RWPE2 (cell line): ENCODE data around the gene TNRC6B.

Experiments
- ATAC-seq: fragments of 200-7000 bp; cut with Tn5 transposase; 3 replicates; pipeline ENCODE4 v1.9.1; 2021; ENCODE audit warnings: low read depth
- DNase-seq: peaks from one replicate; pipeline ENCODE4 v3.0.0-alpha.2; 2020; ENCODE audit warnings: low spot score
- H3K27ac ChIP-seq: fragments of 450-650 bp; 2 replicates; pipeline ENCODE4 v1.5.1; 2017; ENCODE audit warnings: mild to moderate bottlenecking; ENCODE audit not compliant: poor library complexity, severe bottlenecking
- H3K27me3 ChIP-seq: fragments of 250-450 bp; sonication (Bioruptor Pico); 2 replicates; pipeline ENCODE4 v1.5.1; 2021; ENCODE audit warnings: mild to moderate bottlenecking, moderate library complexity; ENCODE audit not compliant: insufficient read depth, poor library complexity, severe bottlenecking
- H3K36me3 ChIP-seq: fragments of 250-450 bp; sonication (Bioruptor Pico); 2 replicates; pipeline ENCODE4 v1.5.1; 2020; ENCODE audit warnings: low read depth, mild to moderate bottlenecking, moderate library complexity
- H3K4me1 ChIP-seq: fragments of 250-450 bp; sonication (Bioruptor Pico); 2 replicates; pipeline ENCODE4 v1.5.1; 2021; ENCODE audit warnings: mild to moderate bottlenecking, moderate library complexity; ENCODE audit not compliant: insufficient read depth, poor library complexity, severe bottlenecking
- H3K4me3 ChIP-seq: fragments of 250-450 bp; sonication (Bioruptor Pico); 2 replicates; pipeline ENCODE4 v1.5.1; 2021; ENCODE audit warnings: mild to moderate bottlenecking, moderate library complexity; ENCODE audit not compliant: severe bottlenecking
- H3K9me3 ChIP-seq: fragments of 250-450 bp; sonication (Bioruptor Pico); 2 replicates; pipeline ENCODE4 v1.5.1; 2021; ENCODE audit warnings: mild to moderate bottlenecking, moderate library complexity; ENCODE audit not compliant: severe bottlenecking
- TF ChIP-seq, protein P1 (sequence below): fragments of 450-650 bp; IDR thresholded peaks from one replicate; pipeline ENCODE4 v1.5.1; 2017; ENCODE audit warnings: mild to moderate bottlenecking, moderate library complexity; ENCODE audit not compliant: poor library complexity, severe bottlenecking

TNRC6B gene

GRCh38 chr22:40281717-40282116 lies 104.0 kb downstream of the TNRC6B start:
- peak; percentile 17; the same call in 1 of the 3 replicates for ATAC-seq
- Histone ChIP-seq H3K9me3 (no peaks in the 10 kb centered on the region), H3K27ac (no peak overlapping the region), H3K4me1 (peaks cover 8% of the 10 kb centered on the region), H3K4me3 (no peak overlapping the region), H3K27me3 (no peaks in the 10 kb centered on the region), H3K36me3 (peaks cover 29% of the 10 kb centered on the region)
- TF ChIP-seq, protein P1, sequence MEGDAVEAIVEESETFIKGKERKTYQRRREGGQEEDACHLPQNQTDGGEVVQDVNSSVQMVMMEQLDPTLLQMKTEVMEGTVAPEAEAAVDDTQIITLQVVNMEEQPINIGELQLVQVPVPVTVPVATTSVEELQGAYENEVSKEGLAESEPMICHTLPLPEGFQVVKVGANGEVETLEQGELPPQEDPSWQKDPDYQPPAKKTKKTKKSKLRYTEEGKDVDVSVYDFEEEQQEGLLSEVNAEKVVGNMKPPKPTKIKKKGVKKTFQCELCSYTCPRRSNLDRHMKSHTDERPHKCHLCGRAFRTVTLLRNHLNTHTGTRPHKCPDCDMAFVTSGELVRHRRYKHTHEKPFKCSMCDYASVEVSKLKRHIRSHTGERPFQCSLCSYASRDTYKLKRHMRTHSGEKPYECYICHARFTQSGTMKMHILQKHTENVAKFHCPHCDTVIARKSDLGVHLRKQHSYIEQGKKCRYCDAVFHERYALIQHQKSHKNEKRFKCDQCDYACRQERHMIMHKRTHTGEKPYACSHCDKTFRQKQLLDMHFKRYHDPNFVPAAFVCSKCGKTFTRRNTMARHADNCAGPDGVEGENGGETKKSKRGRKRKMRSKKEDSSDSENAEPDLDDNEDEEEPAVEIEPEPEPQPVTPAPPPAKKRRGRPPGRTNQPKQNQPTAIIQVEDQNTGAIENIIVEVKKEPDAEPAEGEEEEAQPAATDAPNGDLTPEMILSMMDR, result no peak
- no peak for DNase-seq

DNA sequence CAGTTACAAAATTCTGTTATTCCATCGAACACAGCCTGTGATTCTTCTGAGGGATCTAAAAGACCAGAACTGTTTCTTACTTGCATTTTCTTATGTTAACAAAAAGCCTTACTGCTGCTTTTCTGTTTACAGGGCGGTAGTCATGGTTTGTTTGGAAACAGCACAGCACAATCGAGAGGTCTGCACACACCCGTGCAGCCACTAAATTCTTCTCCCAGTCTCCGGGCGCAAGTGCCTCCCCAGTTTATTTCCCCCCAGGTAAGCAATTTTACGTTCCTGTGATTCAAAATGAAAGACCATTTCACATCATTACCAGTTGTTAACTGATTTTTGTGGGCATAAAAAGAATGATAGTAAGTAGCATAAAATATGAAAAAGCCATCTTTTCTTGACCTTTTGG lies 107.8 kb downstream of the TNRC6B start:
- H3K4me1 ChIP-seq, result peaks cover 3% of the 10 kb centered on the region
- peaks cover 36% of the 10 kb centered on the region for H3K36me3 ChIP-seq

DNA sequence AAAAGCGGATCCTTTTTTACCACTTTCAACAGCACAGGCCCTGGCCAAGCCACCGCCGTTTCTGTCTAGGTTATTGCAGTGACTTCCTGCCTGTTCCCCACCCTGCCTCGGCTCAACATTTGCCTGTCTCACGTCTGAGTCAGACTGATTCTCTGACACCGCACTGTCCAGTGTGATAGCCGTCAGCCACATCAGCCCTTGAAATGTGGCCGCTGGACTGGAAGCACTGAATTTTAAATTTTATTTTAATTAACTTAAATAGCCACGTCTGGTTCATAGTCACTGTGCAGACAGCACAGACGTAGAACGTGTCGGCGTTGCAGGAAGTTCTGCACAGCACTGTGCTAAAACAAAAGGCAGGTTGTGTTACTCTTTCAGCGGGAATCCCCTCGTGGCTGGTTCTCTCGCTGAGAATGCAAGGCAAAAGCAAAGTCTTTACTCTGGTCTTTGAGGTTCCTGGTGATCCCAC lies 112.3 kb downstream of the TNRC6B start:
- Histone ChIP-seq H3K27ac (no peak overlapping the region), H3K27me3 (no peaks in the 10 kb centered on the region), H3K4me1 (no peaks in the 10 kb centered on the region), H3K9me3 (no peaks in the 10 kb centered on the region), H3K36me3 (peaks cover 28% of the 10 kb centered on the region), H3K4me3 (no peak overlapping the region)
- ATAC-seq (no peak), DNase-seq (no peak)
- TF ChIP-seq, protein P1, result no peak

More for the DNA sequence above, 107.8 kb downstream of the TNRC6B start:
- ATAC-seq (no peak), DNase-seq (no peak)
- Histone ChIP-seq H3K27me3 (no peaks in the 10 kb centered on the region), H3K27ac (no peak overlapping the region), H3K9me3 (no peaks in the 10 kb centered on the region), H3K4me3 (no peak overlapping the region)
- TF ChIP-seq, protein P1, result no peak

DNA sequence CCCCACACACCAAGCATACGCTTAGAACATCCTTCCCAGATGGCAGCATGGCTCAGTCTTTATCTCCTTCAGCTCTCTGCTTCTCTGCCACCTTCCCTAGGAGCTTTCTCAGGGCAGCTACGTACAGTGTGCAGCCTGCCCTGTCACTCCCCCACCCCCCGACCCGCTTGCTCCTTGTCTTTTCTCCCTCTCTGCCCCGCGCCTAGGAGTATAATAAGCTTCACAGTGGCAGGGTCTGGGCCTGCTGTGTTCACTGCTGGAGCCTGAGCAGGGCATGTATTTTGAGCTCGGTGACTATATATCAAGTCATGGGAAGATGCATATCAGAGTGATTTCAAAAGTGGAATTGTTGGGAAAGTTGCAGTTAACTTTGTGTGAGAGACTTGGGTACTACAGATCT lies 112.8 kb downstream of the TNRC6B start:
- DNase-seq (no peak), ATAC-seq (no peak)
- no peak overlapping the region for H3K27ac ChIP-seq
- peaks cover 23% of the 10 kb centered on the region for H3K36me3 ChIP-seq
- H3K4me1 ChIP-seq, result no peaks in the 10 kb centered on the region
- no peak overlapping the region for H3K4me3 ChIP-seq
- TF ChIP-seq, protein P1, result no peak
- H3K27me3 ChIP-seq, result no peaks in the 10 kb centered on the region
- H3K9me3 ChIP-seq, result no peaks in the 10 kb centered on the region

DNA sequence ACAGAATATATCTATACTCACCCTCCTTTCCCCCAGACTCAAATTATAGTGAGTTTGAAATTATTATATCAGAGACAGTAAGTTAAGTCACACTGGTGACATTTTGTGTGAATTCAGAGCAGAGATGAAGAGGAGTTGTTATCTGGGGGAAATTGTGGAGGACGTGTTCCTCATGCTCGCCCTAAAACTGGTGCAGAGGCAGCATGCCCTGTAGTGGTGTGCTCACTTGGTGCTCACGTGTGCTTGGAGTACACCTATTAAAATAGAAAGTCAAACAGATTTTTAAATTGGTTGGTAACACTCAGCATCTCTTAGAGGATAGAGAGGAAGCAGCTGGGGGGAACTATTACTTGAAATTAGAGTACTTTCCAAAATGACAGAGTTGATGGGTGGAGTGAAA lies 117.0 kb downstream of the TNRC6B start:
- DNase-seq, result no peak
- Histone ChIP-seq H3K9me3 (no peaks in the 10 kb centered on the region), H3K4me3 (no peak overlapping the region), H3K27me3 (no peaks in the 10 kb centered on the region), H3K36me3 (peaks cover 9% of the 10 kb centered on the region), H3K4me1 (no peaks in the 10 kb centered on the region), H3K27ac (no peak overlapping the region)
- TF ChIP-seq, protein P1, result no peak
- no peak for ATAC-seq
